ENCODE results near the gene MMP15. TPM values are rescaled to one million over a fixed set of nuclear protein-coding genes. Genes with fewer than 3 reads are reported as not detected.
"Not testable (repeated sequence)": the region's sequence is repeated elsewhere in the genome, so short reads cannot be mapped to it uniquely, and the experiment has no call there.

MMP15 gene
- total RNA-seq, 1 experiment from 2014 or later = 55.5 TPM

DNA sequence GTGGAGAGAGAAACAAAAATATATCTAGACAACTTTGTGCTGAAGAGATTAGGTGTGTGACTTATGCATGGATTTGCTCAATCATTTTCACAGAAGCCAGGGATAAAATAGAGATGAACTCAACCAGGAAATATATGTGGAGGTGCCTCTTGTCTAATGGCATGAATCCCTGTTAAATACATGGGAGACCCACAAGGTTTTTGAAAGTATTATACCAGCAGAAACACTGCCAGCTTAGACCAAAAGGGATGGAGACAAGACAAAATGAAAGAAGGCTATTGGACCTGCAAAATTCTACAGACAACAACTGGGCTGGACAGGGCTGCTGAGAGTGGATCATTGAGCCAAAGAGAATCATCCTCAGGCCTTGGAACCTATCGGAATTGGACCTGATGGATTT, 51.0 kb downstream of the MMP15 start (continued):
- TF ChIP-seq, protein P1, sequence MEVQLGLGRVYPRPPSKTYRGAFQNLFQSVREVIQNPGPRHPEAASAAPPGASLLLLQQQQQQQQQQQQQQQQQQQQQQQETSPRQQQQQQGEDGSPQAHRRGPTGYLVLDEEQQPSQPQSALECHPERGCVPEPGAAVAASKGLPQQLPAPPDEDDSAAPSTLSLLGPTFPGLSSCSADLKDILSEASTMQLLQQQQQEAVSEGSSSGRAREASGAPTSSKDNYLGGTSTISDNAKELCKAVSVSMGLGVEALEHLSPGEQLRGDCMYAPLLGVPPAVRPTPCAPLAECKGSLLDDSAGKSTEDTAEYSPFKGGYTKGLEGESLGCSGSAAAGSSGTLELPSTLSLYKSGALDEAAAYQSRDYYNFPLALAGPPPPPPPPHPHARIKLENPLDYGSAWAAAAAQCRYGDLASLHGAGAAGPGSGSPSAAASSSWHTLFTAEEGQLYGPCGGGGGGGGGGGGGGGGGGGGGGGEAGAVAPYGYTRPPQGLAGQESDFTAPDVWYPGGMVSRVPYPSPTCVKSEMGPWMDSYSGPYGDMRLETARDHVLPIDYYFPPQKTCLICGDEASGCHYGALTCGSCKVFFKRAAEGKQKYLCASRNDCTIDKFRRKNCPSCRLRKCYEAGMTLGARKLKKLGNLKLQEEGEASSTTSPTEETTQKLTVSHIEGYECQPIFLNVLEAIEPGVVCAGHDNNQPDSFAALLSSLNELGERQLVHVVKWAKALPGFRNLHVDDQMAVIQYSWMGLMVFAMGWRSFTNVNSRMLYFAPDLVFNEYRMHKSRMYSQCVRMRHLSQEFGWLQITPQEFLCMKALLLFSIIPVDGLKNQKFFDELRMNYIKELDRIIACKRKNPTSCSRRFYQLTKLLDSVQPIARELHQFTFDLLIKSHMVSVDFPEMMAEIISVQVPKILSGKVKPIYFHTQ (CRISPR knock-in tag; IDR thresholded peaks at IDR 0.05) = no peak

DNA sequence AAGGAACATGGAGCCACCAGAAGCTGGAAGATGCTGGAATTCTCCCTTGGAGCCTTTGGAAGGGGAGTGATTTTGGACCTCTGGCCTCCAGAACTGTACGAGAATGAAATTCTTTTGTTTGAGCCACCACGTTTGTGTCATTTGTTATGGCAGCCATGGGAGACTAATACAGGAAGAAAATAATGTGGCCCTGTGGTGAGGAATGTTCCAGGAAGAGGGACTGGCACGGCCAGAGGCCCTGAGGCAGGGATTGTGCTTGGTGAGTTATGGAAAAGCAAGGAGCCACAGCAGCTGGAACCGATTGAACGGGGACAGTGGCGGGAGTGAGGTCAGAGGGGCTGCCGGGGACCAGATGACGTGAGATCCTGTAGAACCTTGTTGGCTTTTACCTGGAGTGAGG, 52.2 kb downstream of the MMP15 start:
- ChIA-PET POLR2A (interaction anchor here (0.6 kb wide), 1 partner anchor 85 kb away, joined by 3 read pairs; no protein-coding TSS in a partner anchor), CTCF (interaction anchor here (1.0 kb wide), 1 partner anchor 20 kb away, joined by 3 read pairs; no protein-coding TSS in a partner anchor)
- Mint-ChIP-seq H3K4me1 (no peaks in the 10 kb centered on the region), H3K36me3 (peaks cover 6% of the 10 kb centered on the region), H3K9me3 (peaks cover 26% of the 10 kb centered on the region), H3K4me3 (no peak overlapping the region), H3K27ac (no peak overlapping the region), H3K27me3 (ENCODE audit: low read depth) (peaks cover 13% of the 10 kb centered on the region)
- TF ChIP-seq, protein P2, sequence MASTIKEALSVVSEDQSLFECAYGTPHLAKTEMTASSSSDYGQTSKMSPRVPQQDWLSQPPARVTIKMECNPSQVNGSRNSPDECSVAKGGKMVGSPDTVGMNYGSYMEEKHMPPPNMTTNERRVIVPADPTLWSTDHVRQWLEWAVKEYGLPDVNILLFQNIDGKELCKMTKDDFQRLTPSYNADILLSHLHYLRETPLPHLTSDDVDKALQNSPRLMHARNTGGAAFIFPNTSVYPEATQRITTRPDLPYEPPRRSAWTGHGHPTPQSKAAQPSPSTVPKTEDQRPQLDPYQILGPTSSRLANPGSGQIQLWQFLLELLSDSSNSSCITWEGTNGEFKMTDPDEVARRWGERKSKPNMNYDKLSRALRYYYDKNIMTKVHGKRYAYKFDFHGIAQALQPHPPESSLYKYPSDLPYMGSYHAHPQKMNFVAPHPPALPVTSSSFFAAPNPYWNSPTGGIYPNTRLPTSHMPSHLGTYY (CRISPR knock-in tag; IDR thresholded peaks at IDR 0.05) = no peak
- TF ChIP-seq, protein P3, sequence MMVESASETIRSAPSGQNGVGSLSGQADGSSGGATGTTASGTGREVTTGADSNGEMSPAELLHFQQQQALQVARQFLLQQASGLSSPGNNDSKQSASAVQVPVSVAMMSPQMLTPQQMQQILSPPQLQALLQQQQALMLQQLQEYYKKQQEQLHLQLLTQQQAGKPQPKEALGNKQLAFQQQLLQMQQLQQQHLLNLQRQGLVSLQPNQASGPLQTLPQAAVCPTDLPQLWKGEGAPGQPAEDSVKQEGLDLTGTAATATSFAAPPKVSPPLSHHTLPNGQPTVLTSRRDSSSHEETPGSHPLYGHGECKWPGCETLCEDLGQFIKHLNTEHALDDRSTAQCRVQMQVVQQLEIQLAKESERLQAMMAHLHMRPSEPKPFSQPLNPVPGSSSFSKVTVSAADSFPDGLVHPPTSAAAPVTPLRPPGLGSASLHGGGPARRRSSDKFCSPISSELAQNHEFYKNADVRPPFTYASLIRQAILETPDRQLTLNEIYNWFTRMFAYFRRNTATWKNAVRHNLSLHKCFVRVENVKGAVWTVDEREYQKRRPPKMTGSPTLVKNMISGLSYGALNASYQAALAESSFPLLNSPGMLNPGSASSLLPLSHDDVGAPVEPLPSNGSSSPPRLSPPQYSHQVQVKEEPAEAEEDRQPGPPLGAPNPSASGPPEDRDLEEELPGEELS (CRISPR knock-in tag; IDR thresholded peaks at IDR 0.05) = no peak
- TF ChIP-seq NFE2L1 (CRISPR knock-in tag; IDR thresholded peaks at IDR 0.05) (no peak), NR3C1 (CRISPR knock-in tag; conservative IDR thresholded peaks at IDR 0.05; ENCODE audit: low read depth) (no peak), ATF1 (CRISPR knock-in tag; IDR thresholded peaks at IDR 0.05) (no peak), OVOL2 (CRISPR knock-in tag; IDR thresholded peaks at IDR 0.05; ENCODE audit: borderline replicate concordance) (no peak), IRF2 (CRISPR knock-in tag; IDR thresholded peaks at IDR 0.05; ENCODE audit: borderline replicate concordance, low read depth) (no peak), TCF7 (CRISPR knock-in tag; IDR thresholded peaks at IDR 0.05; ENCODE audit: low read depth) (no peak), CREB1 (CRISPR knock-in tag; IDR thresholded peaks at IDR 0.05) (no peak), RORB (CRISPR knock-in tag; IDR thresholded peaks at IDR 0.05) (no peak)
- TF ChIP-seq, protein P4, sequence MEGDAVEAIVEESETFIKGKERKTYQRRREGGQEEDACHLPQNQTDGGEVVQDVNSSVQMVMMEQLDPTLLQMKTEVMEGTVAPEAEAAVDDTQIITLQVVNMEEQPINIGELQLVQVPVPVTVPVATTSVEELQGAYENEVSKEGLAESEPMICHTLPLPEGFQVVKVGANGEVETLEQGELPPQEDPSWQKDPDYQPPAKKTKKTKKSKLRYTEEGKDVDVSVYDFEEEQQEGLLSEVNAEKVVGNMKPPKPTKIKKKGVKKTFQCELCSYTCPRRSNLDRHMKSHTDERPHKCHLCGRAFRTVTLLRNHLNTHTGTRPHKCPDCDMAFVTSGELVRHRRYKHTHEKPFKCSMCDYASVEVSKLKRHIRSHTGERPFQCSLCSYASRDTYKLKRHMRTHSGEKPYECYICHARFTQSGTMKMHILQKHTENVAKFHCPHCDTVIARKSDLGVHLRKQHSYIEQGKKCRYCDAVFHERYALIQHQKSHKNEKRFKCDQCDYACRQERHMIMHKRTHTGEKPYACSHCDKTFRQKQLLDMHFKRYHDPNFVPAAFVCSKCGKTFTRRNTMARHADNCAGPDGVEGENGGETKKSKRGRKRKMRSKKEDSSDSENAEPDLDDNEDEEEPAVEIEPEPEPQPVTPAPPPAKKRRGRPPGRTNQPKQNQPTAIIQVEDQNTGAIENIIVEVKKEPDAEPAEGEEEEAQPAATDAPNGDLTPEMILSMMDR (IDR thresholded peaks at IDR 0.05) = no peak
- TF ChIP-seq, protein P5, sequence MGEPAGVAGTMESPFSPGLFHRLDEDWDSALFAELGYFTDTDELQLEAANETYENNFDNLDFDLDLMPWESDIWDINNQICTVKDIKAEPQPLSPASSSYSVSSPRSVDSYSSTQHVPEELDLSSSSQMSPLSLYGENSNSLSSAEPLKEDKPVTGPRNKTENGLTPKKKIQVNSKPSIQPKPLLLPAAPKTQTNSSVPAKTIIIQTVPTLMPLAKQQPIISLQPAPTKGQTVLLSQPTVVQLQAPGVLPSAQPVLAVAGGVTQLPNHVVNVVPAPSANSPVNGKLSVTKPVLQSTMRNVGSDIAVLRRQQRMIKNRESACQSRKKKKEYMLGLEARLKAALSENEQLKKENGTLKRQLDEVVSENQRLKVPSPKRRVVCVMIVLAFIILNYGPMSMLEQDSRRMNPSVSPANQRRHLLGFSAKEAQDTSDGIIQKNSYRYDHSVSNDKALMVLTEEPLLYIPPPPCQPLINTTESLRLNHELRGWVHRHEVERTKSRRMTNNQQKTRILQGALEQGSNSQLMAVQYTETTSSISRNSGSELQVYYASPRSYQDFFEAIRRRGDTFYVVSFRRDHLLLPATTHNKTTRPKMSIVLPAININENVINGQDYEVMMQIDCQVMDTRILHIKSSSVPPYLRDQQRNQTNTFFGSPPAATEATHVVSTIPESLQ (CRISPR knock-in tag; IDR thresholded peaks at IDR 0.05) = no peak
- no peak for ATAC-seq
- DNase-seq (ENCODE audit: low spot score) = no peak

DNA sequence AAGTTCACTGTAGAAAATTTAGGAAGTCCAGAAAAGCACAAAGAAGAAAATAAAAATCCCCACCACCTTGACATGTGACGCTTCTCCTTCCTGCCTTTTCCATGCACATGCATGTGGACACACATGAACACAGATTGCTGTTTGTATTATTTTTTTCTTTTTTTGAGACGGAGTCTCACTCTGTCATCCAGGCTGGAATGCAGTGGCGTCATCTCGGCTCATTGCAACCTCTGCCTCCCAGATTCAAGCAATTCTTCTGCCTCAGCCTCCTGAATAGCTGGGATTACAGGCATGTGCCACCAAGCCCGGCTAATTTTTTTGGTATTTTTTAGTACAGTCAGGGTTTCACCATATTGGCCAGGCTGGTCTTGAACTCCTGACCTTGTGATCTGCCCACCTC, 55.1 kb downstream of the MMP15 start:
- ATAC-seq; H3K27ac Mint-ChIP-seq; H3K36me3 Mint-ChIP-seq; H3K4me3 Mint-ChIP-seq; DNase-seq (ENCODE audit: low spot score); H3K27me3 Mint-ChIP-seq (ENCODE audit: low read depth); POLR2A ChIA-PET: not testable (repeated sequence)
- CTCF ChIA-PET = interaction anchor here (1.0 to 1.4 kb wide), 2 partner anchors 17 to 47 kb away, joined by 3 to 4 read pairs; no protein-coding TSS in a partner anchor
- peaks cover 18% of the 10 kb centered on the region for H3K9me3 Mint-ChIP-seq
- H3K4me1 Mint-ChIP-seq = peaks cover 11% of the 10 kb centered on the region
